HG03442 (cell line): Measurements from ENCODE around the gene BTD.
A peak's percentile ranks its signal among the peaks of the same experiment; 100 is the strongest.

ENCODE experiments used
- ATAC-seq: cut with Tn5 transposase; IDR thresholded peaks from one replicate; pipeline ENCODE4 v1.9.1; 2021; ENCODE audit warnings: mild to moderate bottlenecking, moderate library complexity; ENCODE audit not compliant: unreplicated experiment

BTD gene

GRCh38 chr3:15660055-15660935 is 58.8 kb downstream of the BTD start:
- ATAC-seq, result no peak

DNA sequence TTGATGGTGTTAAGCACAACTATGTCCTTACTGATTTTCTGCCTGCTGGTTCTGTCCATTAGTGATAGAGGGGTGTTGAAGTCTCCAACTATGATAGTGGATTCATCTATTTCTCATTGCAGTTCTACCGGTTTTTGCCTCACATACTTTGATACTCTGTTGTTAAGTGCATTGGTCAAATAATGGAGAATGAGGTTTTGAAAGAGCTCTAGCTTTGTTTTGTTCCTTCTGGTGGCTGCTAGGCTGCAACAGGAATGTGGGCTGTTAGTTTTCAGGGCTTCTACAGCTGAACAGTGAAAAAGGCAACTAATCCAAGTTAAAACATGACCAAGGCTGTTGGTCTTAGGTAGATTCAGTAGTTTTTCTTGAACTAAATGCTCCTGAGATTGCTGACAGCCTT is 62.6 kb downstream of the BTD start:
- no peak for ATAC-seq

- no peak for ATAC-seq
Observed at GRCh38 chr3:15665510-15666150, 64.1 kb downstream of the BTD start.

- ATAC-seq, result no peak
Observed at GRCh38 chr3:15666277-15666676, 64.7 kb downstream of the BTD start.

GRCh38 chr3:15667484-15667883 is 65.9 kb downstream of the BTD start:
- peak; percentile 67 for ATAC-seq

DNA sequence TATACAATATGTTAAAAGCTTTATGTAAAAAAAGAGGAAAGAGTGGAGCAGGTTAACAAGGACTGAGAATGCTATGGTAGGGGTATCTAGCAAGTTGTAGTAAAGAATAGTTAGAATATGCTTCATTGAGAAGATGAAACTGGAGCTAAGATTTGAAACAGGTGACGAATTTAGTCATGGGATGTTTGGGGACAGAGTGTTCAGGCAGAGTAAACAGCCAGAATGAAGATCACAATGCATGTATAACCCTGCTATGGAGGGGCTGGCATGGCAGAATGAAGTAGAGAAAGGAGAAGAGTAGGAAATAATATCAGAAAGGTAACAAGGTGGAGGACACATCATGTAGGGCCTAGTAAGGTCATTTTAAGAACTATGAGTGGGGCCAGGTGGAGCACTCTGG is 72.0 kb downstream of the BTD start:
- ATAC-seq, result no peak

DNA sequence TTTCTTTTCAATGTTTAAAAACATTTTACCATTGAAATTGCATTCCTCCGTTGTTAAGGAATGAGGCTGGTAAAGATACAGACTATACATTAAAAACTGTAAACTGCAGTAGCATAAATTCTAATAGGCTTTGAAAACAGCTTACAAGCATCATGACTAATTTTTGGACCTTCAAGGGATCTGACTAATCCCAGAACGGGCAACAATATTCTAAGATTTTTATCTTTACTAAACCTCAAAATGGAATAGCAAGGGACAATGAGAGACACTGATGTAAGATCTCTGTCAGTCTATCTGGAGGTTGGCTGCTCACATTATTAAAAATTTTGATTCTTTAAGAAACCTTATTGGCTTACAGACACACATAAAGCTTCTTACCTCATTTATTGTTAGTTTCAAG is 74.7 kb downstream of the BTD start:
- no peak for ATAC-seq

GRCh38 chr3:15679306-15679705 is 77.8 kb downstream of the BTD start:
- no peak for ATAC-seq

GRCh38 chr3:15681668-15682067 is 80.1 kb downstream of the BTD start:
- no peak for ATAC-seq

GRCh38 chr3:15682561-15683185 is 81.1 kb downstream of the BTD start:
- no peak for ATAC-seq

- no peak for ATAC-seq
Observed at GRCh38 chr3:15683253-15683652, 81.7 kb downstream of the BTD start.

DNA sequence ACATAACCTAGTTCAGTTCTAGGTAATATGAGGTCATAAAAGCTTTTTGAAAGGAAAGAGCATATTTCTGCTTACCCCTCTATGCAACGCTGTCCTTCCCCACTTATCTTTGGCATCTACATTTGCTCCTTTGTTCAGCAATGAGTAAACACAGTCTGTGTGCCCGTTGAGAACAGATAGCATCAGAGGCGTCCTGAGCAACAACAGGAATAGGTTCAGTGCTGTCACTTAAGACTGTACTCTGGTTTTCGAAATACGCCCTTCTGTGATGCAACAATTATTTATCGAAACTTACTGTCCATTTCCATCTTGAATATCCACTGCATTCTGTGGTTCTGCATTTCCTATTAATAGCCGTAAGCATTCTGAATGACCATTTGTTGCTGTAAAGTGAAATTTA is 84.4 kb downstream of the BTD start:
- no peak for ATAC-seq

DNA sequence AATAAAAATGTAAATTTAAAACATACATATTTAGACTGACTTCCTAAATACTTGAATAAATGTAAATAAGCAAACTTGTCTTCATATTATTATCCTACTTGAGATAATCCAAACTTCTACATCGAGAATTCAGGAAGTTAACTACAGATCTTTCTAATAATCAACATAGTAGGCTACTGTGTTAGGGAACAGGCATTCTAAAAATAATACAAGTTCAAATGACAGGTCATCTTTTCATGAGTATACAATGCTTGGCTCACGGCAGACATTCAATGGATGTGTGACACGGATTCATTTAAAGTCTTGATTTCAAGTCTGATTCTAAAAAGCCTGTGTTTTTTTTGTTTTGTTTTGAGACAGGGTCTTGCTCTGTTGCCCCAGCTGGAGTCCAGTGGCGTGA is 88.7 kb downstream of the BTD start:
- no peak for ATAC-seq

DNA sequence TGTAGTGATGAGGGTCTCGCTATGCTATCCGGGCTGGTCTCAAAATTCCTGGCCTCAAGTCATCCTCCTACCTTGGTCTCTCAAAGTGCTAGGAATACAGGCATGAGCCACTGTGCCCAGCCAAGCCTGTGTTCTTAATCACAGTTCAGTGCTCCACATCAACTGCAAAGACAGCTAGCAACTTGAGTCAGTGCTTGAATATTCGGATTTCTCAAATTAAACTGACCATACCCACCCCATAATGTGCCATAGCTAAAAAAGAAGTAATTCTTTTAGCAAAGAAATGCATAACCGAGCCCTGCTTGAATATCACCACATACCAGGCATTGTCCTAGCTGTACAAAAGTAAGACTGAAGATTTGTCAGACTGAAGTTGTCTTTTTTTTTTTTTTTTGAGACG is 89.2 kb downstream of the BTD start:
- no peak for ATAC-seq

GRCh38 chr3:15693355-15693754 is 91.8 kb downstream of the BTD start:
- ATAC-seq, result no peak

DNA sequence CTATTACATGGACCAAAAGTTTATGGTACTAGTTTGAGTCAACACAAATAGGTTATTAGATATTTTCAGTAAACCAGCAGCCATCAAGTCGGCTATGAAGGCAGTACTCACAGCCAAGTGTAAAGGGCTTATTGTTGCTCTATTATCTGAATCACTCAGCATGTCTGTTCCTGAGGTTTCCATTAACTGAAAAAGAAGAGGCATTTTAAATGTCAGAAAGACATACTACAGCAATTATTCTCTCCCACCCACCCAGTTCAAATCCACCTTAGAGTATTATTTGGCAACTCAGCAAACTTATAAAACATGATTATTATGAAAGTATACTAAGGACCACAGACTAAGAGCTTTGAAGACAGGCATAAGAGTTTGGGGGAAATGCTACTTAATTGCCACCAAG is 93.1 kb downstream of the BTD start:
- no peak for ATAC-seq
